ENCODE data around the gene DLGAP3. TPM values are rescaled to one million over a fixed set of nuclear protein-coding genes. Genes with fewer than 3 reads are reported as not detected.
"Not testable (repeated sequence)": the region's sequence is repeated elsewhere in the genome, so short reads cannot be mapped to it uniquely, and the experiment has no call there.

The DLGAP3 gene
- total and polyA plus RNA-seq, 2 experiments from 2014 or later = 0.42 to 0.48 TPM

DNA sequence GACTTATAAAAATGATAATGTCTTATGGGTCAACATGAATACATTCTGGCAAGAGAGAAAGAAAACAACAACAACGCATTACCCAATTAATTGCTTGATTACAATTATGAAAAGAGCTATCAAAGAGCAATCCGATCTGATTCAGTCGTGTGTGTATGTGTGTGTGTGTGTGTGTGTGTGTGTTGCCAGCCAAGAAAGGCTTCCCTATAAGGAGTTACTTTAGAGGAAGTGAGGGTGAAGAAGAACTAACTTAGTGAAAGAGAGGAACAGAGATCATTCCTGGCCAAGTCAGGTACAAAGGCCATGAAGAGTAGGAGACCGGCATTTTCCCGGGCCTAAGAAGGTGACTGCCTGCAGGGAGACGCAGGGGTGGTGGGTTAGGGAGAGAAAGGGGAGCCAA lies 46.3 kb upstream of the DLGAP3 start:
- Histone ChIP-seq H3K27me3 (no peaks in the 10 kb centered on the region), H3K36me3 (no peaks in the 10 kb centered on the region), H3K4me3 (no peak overlapping the region), H3K9me3 (ENCODE audit: low read depth) (no peaks in the 10 kb centered on the region), H3K4me1 (ENCODE audit: low read depth) (no peaks in the 10 kb centered on the region), H3K27ac (no peak overlapping the region)
- DNase-seq (ENCODE audit: low read depth in 1 of 2, low spot score in 1 of 2) = no peak
- TF ChIP-seq, protein P1, sequence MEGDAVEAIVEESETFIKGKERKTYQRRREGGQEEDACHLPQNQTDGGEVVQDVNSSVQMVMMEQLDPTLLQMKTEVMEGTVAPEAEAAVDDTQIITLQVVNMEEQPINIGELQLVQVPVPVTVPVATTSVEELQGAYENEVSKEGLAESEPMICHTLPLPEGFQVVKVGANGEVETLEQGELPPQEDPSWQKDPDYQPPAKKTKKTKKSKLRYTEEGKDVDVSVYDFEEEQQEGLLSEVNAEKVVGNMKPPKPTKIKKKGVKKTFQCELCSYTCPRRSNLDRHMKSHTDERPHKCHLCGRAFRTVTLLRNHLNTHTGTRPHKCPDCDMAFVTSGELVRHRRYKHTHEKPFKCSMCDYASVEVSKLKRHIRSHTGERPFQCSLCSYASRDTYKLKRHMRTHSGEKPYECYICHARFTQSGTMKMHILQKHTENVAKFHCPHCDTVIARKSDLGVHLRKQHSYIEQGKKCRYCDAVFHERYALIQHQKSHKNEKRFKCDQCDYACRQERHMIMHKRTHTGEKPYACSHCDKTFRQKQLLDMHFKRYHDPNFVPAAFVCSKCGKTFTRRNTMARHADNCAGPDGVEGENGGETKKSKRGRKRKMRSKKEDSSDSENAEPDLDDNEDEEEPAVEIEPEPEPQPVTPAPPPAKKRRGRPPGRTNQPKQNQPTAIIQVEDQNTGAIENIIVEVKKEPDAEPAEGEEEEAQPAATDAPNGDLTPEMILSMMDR (IDR thresholded peaks at IDR 0.05; ENCODE audit: low read depth, low read length) = no peak

DNA sequence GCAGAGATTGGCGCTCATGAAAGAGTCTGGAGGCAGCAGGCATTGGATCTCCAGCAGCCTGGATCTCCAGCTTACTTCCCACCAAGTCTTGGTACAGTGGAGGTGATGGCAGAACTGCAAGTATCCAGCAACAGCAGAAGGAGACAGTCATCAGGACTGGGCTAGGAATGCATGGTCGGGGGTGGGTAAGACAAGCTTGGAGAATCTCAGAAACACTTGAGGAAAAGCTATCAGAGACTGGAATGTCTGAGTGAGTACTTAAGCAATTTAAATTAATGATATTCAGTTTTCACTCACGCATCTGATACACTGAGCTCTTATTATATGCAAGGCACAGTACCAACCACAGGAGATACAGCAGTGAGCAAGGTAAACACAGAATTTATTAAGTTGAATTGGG lies 45.9 kb upstream of the DLGAP3 start:
- no peaks in the 10 kb centered on the region for H3K27me3 ChIP-seq
- no peak overlapping the region for H3K4me3 ChIP-seq
- DNase-seq (ENCODE audit: low read depth in 1 of 2, low spot score in 1 of 2) = no peak
- TF ChIP-seq, protein P1 (IDR thresholded peaks at IDR 0.05; ENCODE audit: low read depth, low read length) = no peak
- no peaks in the 10 kb centered on the region for H3K36me3 ChIP-seq
- H3K9me3 ChIP-seq (ENCODE audit: low read depth) = no peaks in the 10 kb centered on the region
- H3K27ac ChIP-seq = no peak overlapping the region
- no peaks in the 10 kb centered on the region for H3K4me1 ChIP-seq (ENCODE audit: low read depth)

DNA sequence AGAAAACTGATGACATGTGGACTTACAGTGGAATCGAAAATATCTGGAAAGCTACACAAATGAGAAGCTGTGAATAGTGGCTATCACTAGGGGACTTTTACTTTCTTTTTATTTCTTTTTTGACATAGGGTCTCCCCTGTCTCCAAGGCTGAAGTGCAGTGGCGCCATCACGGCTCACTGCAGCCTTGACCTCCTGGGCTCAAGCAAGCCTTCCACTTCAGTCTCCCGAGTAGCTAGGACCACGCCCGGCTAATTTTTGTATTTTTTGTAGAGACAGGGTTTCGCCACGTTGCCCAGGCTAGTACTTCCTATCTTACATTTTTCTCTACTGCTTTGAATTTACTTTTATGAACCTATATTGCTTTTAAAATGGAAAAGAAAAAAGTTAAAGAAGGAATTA lies 45.2 kb upstream of the DLGAP3 start:
- H3K9me3 ChIP-seq (ENCODE audit: low read depth) = no peaks in the 10 kb centered on the region
- no peak overlapping the region for H3K27ac ChIP-seq
- TF ChIP-seq, protein P1 (IDR thresholded peaks at IDR 0.05; ENCODE audit: low read depth, low read length) = no peak
- H3K4me3 ChIP-seq = no peak overlapping the region
- no peaks in the 10 kb centered on the region for H3K4me1 ChIP-seq (ENCODE audit: low read depth)
- H3K27me3 ChIP-seq = no peaks in the 10 kb centered on the region
- no peak for DNase-seq (ENCODE audit: low read depth in 1 of 2, low spot score in 1 of 2)
- H3K36me3 ChIP-seq = no peaks in the 10 kb centered on the region

DNA sequence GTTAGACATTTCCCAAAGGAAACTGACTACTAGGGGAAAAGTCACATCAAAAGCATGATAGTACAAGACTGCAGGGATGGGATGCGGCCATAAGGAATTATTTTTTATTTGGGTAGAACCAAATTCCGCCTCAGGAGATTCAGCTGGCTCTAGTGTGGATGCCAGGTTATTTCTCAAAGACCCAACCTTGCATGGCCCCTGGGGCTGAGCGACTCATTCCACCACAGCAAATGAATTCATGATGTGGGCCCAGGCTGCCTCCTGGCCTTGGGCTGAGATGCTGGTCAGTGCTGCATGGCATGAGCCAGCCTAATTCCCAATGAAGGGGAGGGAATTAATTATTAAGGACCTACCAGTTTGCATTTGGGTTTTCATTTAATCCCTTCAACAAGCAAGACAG lies 43.9 kb upstream of the DLGAP3 start:
- H3K9me3 ChIP-seq (ENCODE audit: low read depth) = no peaks in the 10 kb centered on the region
- TF ChIP-seq, protein P1 (IDR thresholded peaks at IDR 0.05; ENCODE audit: low read depth, low read length) = no peak
- DNase-seq (ENCODE audit: low read depth in 1 of 2, low spot score in 1 of 2) = no peak
- no peak overlapping the region for H3K27ac ChIP-seq
- no peaks in the 10 kb centered on the region for H3K36me3 ChIP-seq
- no peaks in the 10 kb centered on the region for H3K27me3 ChIP-seq
- H3K4me3 ChIP-seq = no peak overlapping the region
- H3K4me1 ChIP-seq (ENCODE audit: low read depth) = no peaks in the 10 kb centered on the region

DNA sequence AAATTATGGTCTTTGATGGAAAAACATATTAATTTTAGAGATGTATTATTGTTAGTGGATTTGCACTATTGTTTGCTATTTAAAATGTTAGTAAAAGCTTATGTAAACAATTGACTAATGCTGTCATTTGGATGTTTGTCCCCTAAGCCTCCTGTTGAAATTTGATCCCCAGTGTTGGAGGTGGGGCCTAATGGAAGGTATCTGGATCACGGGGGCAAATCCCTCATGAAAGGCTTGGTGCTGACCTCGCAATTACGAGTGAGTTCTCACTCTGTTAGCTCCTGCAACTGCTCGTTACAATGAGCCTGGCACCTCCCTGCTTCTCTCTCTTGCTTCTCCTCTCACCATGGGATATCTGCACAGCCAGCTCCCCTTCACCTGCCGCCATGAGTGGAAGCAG lies 41.4 kb upstream of the DLGAP3 start:
- Histone ChIP-seq H3K4me1 (ENCODE audit: low read depth) (no peaks in the 10 kb centered on the region), H3K36me3 (no peaks in the 10 kb centered on the region), H3K4me3 (no peak overlapping the region), H3K27ac (no peak overlapping the region), H3K9me3 (ENCODE audit: low read depth) (no peaks in the 10 kb centered on the region), H3K27me3 (no peaks in the 10 kb centered on the region)
- no peak for DNase-seq (ENCODE audit: low read depth in 1 of 2, low spot score in 1 of 2)
- TF ChIP-seq, protein P1 (IDR thresholded peaks at IDR 0.05; ENCODE audit: low read depth, low read length) = no peak

DNA sequence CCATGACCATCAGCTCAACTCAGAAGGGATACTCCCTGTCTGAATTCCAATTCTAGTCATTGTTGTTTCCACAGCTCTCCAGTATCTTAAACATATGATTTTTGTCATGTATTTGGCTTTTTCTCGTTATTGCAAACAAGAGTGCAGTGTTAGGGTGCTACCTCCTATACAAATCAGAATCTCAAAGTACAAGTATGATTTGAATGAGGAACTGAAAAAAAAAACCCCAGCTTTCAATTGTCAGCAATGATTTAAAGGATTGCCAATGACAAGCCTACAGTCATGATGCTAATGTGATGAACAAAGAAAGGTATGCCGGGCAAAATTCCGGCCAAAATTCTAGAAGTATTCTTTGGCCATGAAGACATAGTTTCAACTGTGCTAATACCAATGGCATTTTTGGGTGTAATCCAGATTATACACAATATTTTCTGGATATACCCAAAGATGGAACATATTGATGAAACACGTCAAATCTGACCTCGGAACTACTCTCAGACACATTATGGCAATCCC lies 40.8 kb upstream of the DLGAP3 start:
- H3K36me3 ChIP-seq = no peaks in the 10 kb centered on the region
- H3K4me3 ChIP-seq = no peak overlapping the region
- H3K9me3 ChIP-seq (ENCODE audit: low read depth) = no peaks in the 10 kb centered on the region
- no peak overlapping the region for H3K27ac ChIP-seq
- no peaks in the 10 kb centered on the region for H3K4me1 ChIP-seq (ENCODE audit: low read depth)
- TF ChIP-seq, protein P1 (IDR thresholded peaks at IDR 0.05; ENCODE audit: low read depth, low read length) = no peak
- no peak for DNase-seq (ENCODE audit: low read depth in 1 of 2, low spot score in 1 of 2)
- H3K27me3 ChIP-seq = no peaks in the 10 kb centered on the region

DNA sequence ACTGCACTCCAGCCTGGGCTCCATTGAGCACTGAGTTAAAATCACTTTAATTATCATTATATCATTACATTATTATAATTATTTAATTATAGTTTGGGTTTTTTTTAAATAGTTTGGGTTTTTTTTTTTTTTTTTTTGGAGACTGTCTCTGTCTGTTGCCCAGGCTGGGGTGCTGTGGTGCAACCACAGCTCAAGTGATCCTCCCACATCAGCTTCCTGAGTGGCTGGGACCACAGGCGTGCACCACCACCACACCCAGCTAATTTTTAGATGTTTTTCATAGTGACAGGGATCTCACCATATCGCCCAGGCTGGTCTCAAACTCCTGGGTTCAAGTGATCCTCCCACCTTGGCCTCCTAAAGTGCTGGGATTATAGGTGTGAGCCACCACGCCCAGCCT lies 38.8 kb upstream of the DLGAP3 start:
- H3K4me1 ChIP-seq (ENCODE audit: low read depth); H3K4me3 ChIP-seq; DNase-seq (ENCODE audit: low read depth in 1 of 2, low spot score in 1 of 2); H3K36me3 ChIP-seq; H3K9me3 ChIP-seq (ENCODE audit: low read depth); H3K27ac ChIP-seq; H3K27me3 ChIP-seq: not testable (repeated sequence)

DNA sequence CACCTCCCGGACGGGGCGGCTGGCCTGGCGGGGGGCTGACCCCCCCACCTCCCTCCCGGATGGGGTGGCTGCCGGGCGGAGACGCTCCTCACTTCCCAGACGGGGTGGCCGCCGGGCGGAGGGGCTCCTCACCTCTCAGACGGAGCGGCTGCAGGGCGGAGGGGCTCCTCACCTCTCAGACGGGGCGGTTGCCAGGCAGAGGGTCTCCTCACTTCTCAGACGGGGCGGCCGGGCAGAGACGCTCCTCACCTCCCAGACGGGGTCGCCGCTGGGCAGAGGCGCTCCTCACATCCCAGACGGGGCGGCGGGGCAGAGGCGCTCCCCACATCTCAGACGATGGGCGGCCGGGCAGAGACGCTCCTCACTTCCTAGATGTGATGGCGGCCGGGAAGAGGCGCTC lies 38.2 kb upstream of the DLGAP3 start:
- H3K4me3 ChIP-seq; H3K27ac ChIP-seq; DNase-seq (ENCODE audit: low read depth in 1 of 2, low spot score in 1 of 2); H3K36me3 ChIP-seq; H3K4me1 ChIP-seq (ENCODE audit: low read depth); H3K27me3 ChIP-seq; H3K9me3 ChIP-seq (ENCODE audit: low read depth): not testable (repeated sequence)

Measured in cardiac muscle cell (in vitro differentiated cells and primary cell).